Measurements from ENCODE around the gene ZNF335.
"Not testable (repeated sequence)": the region's sequence is repeated elsewhere in the genome, so short reads cannot be mapped to it uniquely, and the experiment has no call there.

The ZNF335 gene

DNA sequence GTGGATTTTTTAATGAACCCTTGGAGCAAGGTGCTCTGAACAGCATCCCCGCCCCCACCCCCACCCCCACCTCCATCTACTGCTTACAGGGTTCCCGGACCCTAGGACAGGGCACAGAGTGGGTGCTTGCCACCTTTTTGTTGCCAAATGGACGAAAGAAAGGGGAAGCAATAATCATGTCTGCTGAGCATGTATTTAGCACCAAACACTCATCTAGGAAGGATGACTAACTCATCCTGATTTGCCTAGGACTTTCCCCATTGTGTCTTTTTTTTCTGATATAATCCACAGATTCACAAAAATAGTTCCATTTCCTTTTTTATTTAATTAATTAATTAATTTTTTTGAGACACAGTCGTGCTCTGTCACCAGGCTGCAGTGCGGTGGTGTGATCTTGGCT, 58.9 kb downstream of the ZNF335 start:
- FAIRE-seq (no peak), DNase-seq (ENCODE audit: insufficient read length, low spot score) (no peak)

DNA sequence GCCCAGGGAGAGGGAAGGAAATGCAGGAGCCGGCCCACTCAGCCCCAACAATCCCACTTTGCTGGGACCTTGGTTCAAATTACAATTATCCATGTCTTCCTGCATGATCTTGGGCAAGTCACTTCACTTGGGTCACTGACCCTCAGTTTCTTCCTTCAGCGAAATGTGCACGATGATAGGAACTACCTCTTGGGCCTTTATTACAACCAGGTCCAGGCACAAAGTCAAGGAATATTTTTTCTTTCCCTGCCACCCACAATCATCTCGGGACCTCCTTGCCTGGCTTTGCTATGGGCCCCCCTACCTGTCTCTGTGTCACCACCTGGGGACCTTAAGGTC, 59.7 kb downstream of the ZNF335 start:
- no peak for DNase-seq (ENCODE audit: insufficient read length, low spot score)
- FAIRE-seq = peak; percentile 44

GRCh38 chr20:45911486-45912343, 60.3 kb downstream of the ZNF335 start, which contains the start of gene PLTP:
Gene PLTP, minus strand, starts transcription at chr20:45912155. Its CDS starts 703 bp downstream, at chr20:45911452.
- FAIRE-seq (peak; percentile 81), DNase-seq (ENCODE audit: insufficient read length, low spot score) (no peak)

DNA sequence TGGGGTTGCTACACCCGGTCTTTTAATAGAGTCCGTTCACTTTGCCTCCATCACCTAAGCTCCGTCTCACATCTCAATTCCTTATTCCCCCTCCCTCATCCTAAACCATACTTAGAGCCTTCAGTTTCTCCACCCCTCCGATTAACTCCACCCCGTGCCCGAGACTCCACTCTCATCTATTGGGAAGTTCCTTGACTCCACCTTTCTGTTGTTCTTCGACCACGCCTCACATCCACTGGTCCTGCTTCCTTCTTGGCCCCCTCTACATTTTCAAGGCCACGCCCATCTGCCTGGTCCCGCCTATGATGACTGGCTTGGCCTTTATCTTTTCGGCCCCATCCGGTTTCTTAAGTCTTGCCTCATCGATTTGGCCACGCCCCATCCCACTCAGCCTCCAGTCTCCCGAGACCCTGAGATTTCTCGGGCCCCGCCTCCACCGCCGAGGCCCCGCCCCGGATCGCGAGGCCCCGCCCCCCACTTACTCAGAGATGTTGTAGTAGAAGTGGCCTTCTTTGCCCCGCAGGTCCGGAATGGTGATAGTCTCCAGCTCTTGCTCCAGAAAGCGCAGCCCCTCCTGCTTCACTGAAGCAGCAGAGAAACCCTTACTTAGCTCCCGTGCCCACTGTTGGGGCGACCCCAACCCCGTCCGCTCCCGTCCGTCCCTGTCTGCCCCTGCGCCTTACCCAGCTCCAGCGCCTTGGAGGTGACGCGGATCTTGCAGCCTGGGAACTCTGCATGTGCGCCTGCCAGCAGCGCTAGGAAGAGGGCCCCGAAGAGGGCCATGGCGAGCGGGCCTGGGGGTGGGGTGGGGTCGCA, 61.1 kb downstream of the ZNF335 start:
- DNase-seq (ENCODE audit: insufficient read length, low spot score) (peak; percentile 100), FAIRE-seq (peak; percentile 98)

- DNase-seq (ENCODE audit: insufficient read length, low spot score) = no peak
- FAIRE-seq = no peak
These were observed 62.0 kb downstream of the ZNF335 start for GRCh38 chr20:45909817-45910669.

- DNase-seq (ENCODE audit: insufficient read length, low spot score) (no peak), FAIRE-seq (no peak)
These were observed 62.6 kb downstream of the ZNF335 start for GRCh38 chr20:45909336-45909808.

GRCh38 chr20:45908084-45908483, 63.9 kb downstream of the ZNF335 start:
- FAIRE-seq (no peak), DNase-seq (ENCODE audit: insufficient read length, low spot score) (no peak)

GRCh38 chr20:45907219-45907948, 64.6 kb downstream of the ZNF335 start:
- DNase-seq (ENCODE audit: insufficient read length, low spot score) = no peak
- FAIRE-seq = peak; percentile 38

- DNase-seq (ENCODE audit: insufficient read length, low spot score) = no peak
- no peak for FAIRE-seq
These were observed 66.4 kb downstream of the ZNF335 start for GRCh38 chr20:45905505-45906079.

DNA sequence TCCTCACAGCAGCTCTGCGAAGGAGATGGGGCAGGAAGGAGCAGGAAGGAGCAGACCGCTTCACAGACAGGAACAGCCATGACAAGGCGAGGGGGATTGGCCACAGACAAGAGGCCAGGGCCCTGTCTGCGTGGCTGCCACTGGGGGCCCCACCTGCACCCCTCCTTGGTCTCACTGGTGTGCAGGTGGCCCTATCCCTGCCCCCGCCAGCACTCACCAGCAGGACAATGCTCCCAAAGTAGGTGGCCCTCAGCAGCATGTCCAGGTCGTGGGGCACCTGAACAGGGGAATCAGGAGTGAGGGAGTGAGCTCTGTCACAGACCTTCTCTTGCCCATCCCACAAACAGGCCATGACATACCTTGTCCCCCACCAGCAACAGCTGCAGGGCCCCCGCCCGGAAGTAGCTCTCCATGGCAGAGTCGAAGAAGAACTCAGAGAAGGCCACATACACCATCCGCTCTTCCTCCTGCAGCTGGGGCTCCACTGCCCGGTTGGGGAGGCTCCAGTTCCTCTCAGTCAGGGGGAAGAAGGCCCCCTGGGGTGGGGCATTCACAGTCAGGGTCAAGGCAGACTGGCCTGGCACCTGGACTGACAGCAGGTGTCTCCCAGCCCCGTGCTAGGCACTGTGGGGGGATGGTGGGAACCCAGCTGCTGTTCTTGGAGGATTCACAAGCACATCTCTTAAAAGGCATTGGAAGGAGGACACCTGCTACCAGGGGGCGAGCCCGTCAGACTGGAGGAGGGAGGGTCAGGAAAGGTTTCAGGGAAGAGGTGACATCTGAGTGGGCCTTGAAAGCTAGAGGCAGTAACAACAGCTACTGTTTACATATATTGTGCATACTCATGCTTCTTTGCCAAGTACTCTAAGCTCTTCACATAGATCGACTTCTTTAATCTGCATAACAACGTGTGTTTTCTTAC, 67.2 kb downstream of the ZNF335 start:
- FAIRE-seq (no peak), DNase-seq (ENCODE audit: insufficient read length, low spot score) (no peak)

DNA sequence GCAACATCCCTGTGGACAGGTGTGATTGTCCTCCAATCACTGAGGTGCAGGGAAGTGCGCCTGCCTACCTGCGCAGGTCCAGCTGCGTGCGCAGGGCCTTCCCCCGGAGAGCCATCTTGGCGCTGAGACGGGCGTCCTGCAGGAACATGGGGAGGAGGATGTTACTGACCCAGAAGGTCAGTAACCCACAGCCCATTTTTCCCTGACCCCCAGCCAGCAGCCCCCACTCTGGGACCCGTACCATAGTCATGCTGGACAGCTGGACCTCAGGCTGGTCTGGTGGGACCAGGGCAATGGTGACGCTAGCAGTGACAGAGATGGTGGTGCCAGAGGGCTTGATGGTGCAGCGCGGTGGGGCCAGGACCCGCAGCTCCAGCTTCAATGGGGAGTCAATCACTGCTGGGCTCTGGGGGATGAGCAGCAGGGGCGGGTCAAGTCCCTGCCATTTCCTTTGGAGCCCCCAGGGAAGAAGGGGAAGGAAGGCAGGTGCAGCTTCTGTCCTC, 69.8 kb downstream of the ZNF335 start:
- DNase-seq (ENCODE audit: insufficient read length, low spot score) (no peak), FAIRE-seq (no peak)

DNA sequence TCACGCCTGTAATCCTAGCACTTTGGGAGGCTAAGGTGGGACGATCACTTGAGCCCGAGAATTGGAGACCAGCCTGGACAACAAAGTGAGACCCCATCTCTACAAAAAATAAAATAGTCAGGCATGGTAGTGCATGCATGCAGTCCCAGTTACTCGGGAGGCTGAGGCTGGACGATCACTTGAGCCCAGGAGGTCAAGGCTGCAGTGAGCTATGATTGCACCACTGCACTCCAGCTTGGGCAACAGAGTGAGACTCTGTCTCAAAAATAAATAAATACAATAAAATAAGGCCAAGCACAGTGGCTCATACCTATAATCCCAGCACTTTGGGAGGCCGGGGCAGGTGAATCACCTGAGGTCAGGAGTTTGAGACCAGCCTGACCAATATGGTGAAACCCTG, 70.7 kb downstream of the ZNF335 start:
- DNase-seq (ENCODE audit: insufficient read length, low spot score); FAIRE-seq: not testable (repeated sequence)

- DNase-seq (ENCODE audit: insufficient read length, low spot score) = no peak
- FAIRE-seq = peak; percentile 46
These were observed 72.8 kb downstream of the ZNF335 start for GRCh38 chr20:45899046-45899835.
